Brain microvascular endothelial cell (primary cell): ENCODE results near the gene KRTAP10-11.

ENCODE experiments used
- DNase-seq: peaks from one replicate; pipeline ENCODE4 v3.0.0-alpha.2; 2020
- H3K27ac ChIP-seq: fragments of 250-450 bp; sonication (Bioruptor Pico); 2 replicates; pipeline ENCODE4 v1.5.1; 2020; ENCODE audit warnings: mild to moderate bottlenecking, moderate library complexity
- H3K27me3 ChIP-seq: fragments of 250-450 bp; sonication (Bioruptor Pico); replicated peaks from 2 replicates; pipeline ENCODE4 v1.5.1; 2020; ENCODE audit warnings: mild to moderate bottlenecking
- H3K36me3 ChIP-seq: fragments of 250-450 bp; sonication (Bioruptor Pico); replicated peaks from 2 replicates; pipeline ENCODE4 v1.5.1; 2020; ENCODE audit warnings: mild to moderate bottlenecking
- H3K4me3 ChIP-seq: 2 replicates; pipeline ENCODE4 v1.5.1; 2011; ENCODE audit warnings: low read depth, mild to moderate bottlenecking, control low read depth, low read length, moderate library complexity
- CTCF ChIP-seq: IDR thresholded peaks from 2 replicates; pipeline ENCODE4 v1.5.1; 2011; ENCODE audit warnings: low read depth, mild to moderate bottlenecking, moderate library complexity, low read length, control low read depth, inconsistent platforms; ENCODE audit errors: missing control alignments
- in situ Hi-C: cut with HindIII; loops from 2 replicates; pipeline ENCODE4 v1.10.0; 2017; ENCODE audit warnings: low sequenced_read_pairs, low pct_ligation_motif_present

The KRTAP10-11 gene

GRCh38 chr21:44691686-44692085 lies 45.5 kb downstream of the KRTAP10-11 start:
- Histone ChIP-seq H3K27ac (no peak overlapping the region), H3K36me3 (no peaks in the 10 kb centered on the region), H3K4me3 (no peak overlapping the region), H3K27me3 (peaks cover 19% of the 10 kb centered on the region)
- TF ChIP-seq CTCF: no peak
- in situ Hi-C loops: no loop called here
- no peak for DNase-seq

- in situ Hi-C loops: no loop called here
- no peak overlapping the region for H3K27ac ChIP-seq
- H3K4me3 ChIP-seq: no peak overlapping the region
- peaks cover 17% of the 10 kb centered on the region for H3K27me3 ChIP-seq
- no peak for DNase-seq
- no peak for TF ChIP-seq CTCF
- no peaks in the 10 kb centered on the region for H3K36me3 ChIP-seq
These were observed 46.7 kb downstream of the KRTAP10-11 start for GRCh38 chr21:44692798-44693512.

DNA sequence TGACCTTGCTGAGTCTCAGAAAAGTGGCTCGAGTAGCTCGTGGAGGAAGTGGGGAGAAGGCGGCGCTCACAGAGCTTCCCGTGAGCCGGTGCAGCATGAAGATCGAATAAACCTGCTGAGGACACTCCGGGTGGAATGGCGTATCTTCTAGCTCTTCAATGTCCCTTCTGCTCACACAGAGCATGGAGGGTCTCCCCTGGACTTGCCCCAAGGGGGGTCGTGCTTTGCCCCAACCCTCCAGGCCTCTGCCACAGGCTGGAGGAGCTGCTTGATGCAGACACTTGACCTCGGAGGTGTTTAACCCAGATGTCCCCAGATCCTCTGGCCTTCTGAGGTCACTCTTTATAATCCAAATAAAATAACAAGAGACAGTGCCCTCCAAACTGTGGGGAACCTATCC lies 48.6 kb downstream of the KRTAP10-11 start:
- Histone ChIP-seq H3K27me3 (peaks cover 27% of the 10 kb centered on the region), H3K36me3 (no peaks in the 10 kb centered on the region), H3K27ac (no peak overlapping the region), H3K4me3 (no peak overlapping the region)
- DNase-seq: no peak
- no peak for TF ChIP-seq CTCF
- in situ Hi-C loops: no loop called here

DNA sequence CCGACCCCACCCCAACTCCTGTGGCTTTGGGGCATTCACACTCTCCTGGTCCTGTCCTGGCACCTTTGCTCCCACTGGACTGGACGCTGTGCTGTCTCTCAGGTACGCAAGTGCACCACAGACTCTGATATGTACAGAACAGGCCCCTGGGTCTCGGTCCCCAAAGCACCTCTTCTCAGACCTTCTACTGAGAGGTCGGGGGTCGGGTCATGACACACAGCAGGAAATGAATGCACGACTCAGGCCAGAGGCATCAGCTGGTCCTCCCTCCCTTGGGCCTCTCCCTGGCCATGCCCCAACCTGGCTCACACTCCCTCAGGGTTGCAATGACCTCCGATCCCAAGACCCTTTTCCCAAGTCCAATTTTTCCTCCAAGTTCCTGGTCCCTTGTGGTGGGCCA lies 49.0 kb downstream of the KRTAP10-11 start:
- H3K4me3 ChIP-seq: no peak overlapping the region
- no peaks in the 10 kb centered on the region for H3K36me3 ChIP-seq
- no peak for DNase-seq
- no peak overlapping the region for H3K27ac ChIP-seq
- in situ Hi-C loops: no loop called here
- TF ChIP-seq CTCF: no peak
- peaks cover 31% of the 10 kb centered on the region for H3K27me3 ChIP-seq

DNA sequence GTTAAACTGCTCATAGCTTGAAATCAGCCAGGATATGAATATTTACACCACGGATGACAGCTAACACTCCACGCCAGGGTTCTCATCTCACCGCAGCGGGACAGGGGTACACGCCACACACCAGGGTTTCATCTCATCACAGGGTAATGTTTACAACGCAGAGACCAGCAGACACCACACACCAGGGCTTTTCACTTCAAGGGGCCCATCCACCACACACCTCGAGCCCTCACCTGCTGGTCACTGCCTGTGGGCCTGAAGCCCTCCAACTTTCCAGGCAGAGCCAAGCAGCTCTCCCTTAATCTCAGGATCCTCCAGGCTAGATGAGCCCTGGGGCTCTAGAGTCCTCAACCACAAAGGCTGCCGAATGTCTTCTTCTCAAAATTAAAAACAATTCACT lies 49.4 kb downstream of the KRTAP10-11 start:
- Histone ChIP-seq H3K27me3 (peaks cover 35% of the 10 kb centered on the region), H3K4me3 (no peak overlapping the region), H3K36me3 (no peaks in the 10 kb centered on the region), H3K27ac (no peak overlapping the region)
- TF ChIP-seq CTCF: no peak
- in situ Hi-C loops: no loop called here
- no peak for DNase-seq

DNA sequence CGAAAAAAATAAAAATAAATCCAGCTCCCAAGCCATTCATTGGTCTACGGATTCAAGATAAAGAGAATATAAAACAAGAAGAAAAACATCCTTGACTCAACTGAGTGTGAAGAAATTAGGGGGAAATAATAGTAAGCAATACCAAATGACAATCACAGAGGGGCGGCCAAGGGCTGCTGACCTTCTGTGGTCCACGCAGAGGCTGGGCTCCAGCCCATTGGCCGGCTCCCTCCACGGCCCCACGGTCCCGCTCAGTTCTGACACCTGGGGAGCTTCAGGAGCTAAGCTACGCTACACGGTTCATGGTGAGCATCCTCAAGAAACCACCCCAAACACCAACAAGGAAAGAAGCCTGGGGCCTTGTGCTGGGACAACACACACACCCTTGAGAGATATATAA lies 50.4 kb downstream of the KRTAP10-11 start:
- no peak overlapping the region for H3K27ac ChIP-seq
- H3K4me3 ChIP-seq: no peak overlapping the region
- peaks cover 42% of the 10 kb centered on the region for H3K27me3 ChIP-seq
- no peaks in the 10 kb centered on the region for H3K36me3 ChIP-seq
- DNase-seq: no peak
- in situ Hi-C loops: no loop called here
- TF ChIP-seq CTCF: no peak
